HTERT RPE-1 (cell line): ENCODE measurements around the gene QSOX2.

Experiments
- in situ Hi-C: fragments of 300-500 bp; cut with MboI; formaldehyde crosslinking; loops from 4 replicates; pipeline ENCODE4 v1.14.3; 2020; ENCODE audit warnings: low sequenced_read_pairs

QSOX2 gene

GRCh38 chr9:136225748-136226679 is 19.6 kb downstream of the QSOX2 start:
- in situ Hi-C loops, result no loop called here

- in situ Hi-C loops, result no loop called here
Measured at GRCh38 chr9:136225366-136225747, 20.3 kb downstream of the QSOX2 start.

GRCh38 chr9:136223871-136224640 is 21.6 kb downstream of the QSOX2 start:
- in situ Hi-C loops, result no loop called here

- in situ Hi-C loops, result no loop called here
Measured at GRCh38 chr9:136222906-136223285, 22.7 kb downstream of the QSOX2 start.

GRCh38 chr9:136222166-136222905 is 23.3 kb downstream of the QSOX2 start:
- in situ Hi-C loops, result no loop called here

GRCh38 chr9:136220017-136220729 is 25.4 kb downstream of the QSOX2 start:
- in situ Hi-C loops, result no loop called here

GRCh38 chr9:136219276-136219675 is 26.3 kb downstream of the QSOX2 start:
- in situ Hi-C loops, result no loop called here

- in situ Hi-C loops, result no loop called here
Measured at GRCh38 chr9:136218673-136219072, 26.9 kb downstream of the QSOX2 start.

- in situ Hi-C loops, result no loop called here
Measured at GRCh38 chr9:136218271-136218670, 27.3 kb downstream of the QSOX2 start.

- in situ Hi-C loops, result no loop called here
Measured at GRCh38 chr9:136216541-136217244, 28.9 kb downstream of the QSOX2 start.

- in situ Hi-C loops, result no loop called here
Measured at GRCh38 chr9:136213733-136214132, 31.9 kb downstream of the QSOX2 start.

GRCh38 chr9:136212345-136212950 is 33.2 kb downstream of the QSOX2 start:
- in situ Hi-C loops, result no loop called here

GRCh38 chr9:136211441-136212344 is 33.9 kb downstream of the QSOX2 start:
- in situ Hi-C loops, result no loop called here

- in situ Hi-C loops, result no loop called here
Measured at GRCh38 chr9:136211006-136211405, 34.6 kb downstream of the QSOX2 start.

- in situ Hi-C loops, result no loop called here
Measured at GRCh38 chr9:136210276-136210675, 35.3 kb downstream of the QSOX2 start.

GRCh38 chr9:136209786-136210185 is 35.8 kb downstream of the QSOX2 start:
- in situ Hi-C loops, result no loop called here

GRCh38 chr9:136209232-136209631 is 36.4 kb downstream of the QSOX2 start:
- in situ Hi-C loops, result no loop called here

- in situ Hi-C loops, result no loop called here
Measured at GRCh38 chr9:136208675-136209074, 36.9 kb downstream of the QSOX2 start.

GRCh38 chr9:136207616-136208015 is 38.0 kb downstream of the QSOX2 start:
- in situ Hi-C loops, result no loop called here
